Measurements from ENCODE around the gene SPEM1. TPM values are rescaled to one million over a fixed set of nuclear protein-coding genes. Genes with fewer than 3 reads are reported as not detected.

SPEM1 gene
- total RNA-seq, 4 donors from 2014 or later = not detected

GRCh38 chr17:7462474-7463371, 42.6 kb downstream of the SPEM1 start:
- no peaks in the 10 kb centered on the region for H3K27me3 ChIP-seq
- H3K9me3 ChIP-seq = no peaks in the 10 kb centered on the region
- H3K4me3 ChIP-seq = no peak overlapping the region
- H3K27ac ChIP-seq = peak overlapping the region in 1 of 4 donors; percentile 8
- peaks cover 2 to 30% (median 17%) of the 10 kb centered on the region in 3 donors for H3K4me1 ChIP-seq
- no peak for ATAC-seq
- 80 to 90% methylated on average over 8 to 10 of the region's 44 CpGs for WGBS, 2 donors (ENCODE audit: low coverage in 1 of 2)
- H3K36me3 ChIP-seq = peaks cover 0 to 55% of the 10 kb centered on the region in 2 donors
- TF ChIP-seq POLR2A (IDR thresholded peaks at IDR 0.05) (no peak), EP300 (IDR thresholded peaks at IDR 0.05) (no peak)

GRCh38 chr17:7463372-7463846, 43.3 kb downstream of the SPEM1 start:
- Histone ChIP-seq H3K4me1 (peaks cover 2 to 37% (median 17%) of the 10 kb centered on the region in 3 donors), H3K36me3 (peaks cover 0 to 55% of the 10 kb centered on the region in 2 donors), H3K27ac (peak overlapping the region in 1 of 4 donors; percentile 8), H3K27me3 (no peaks in the 10 kb centered on the region), H3K4me3 (no peak overlapping the region), H3K9me3 (no peaks in the 10 kb centered on the region)
- 80 to 95% methylated on average over 4 to 7 of the region's 14 CpGs for WGBS, 2 donors (ENCODE audit: low coverage in 1 of 2)
- TF ChIP-seq POLR2A (IDR thresholded peaks at IDR 0.05) (no peak), CTCF (IDR thresholded peaks at IDR 0.05) (no peak), POLR2AphosphoS5 (IDR thresholded peaks at IDR 0.05) (no peak), EP300 (IDR thresholded peaks at IDR 0.05) (no peak)
- no peak for ATAC-seq

- H3K36me3 ChIP-seq = peaks cover 0 to 55% of the 10 kb centered on the region in 2 donors
- WGBS, 2 donors (ENCODE audit: low coverage in 1 of 2) = no CpG with 5 or more reads among the region's 9 CpGs
- H3K27me3 ChIP-seq = no peaks in the 10 kb centered on the region
- H3K27ac ChIP-seq = no peak overlapping the region
- H3K4me3 ChIP-seq = no peak overlapping the region
- peaks cover 2 to 44% (median 17%) of the 10 kb centered on the region in 3 donors for H3K4me1 ChIP-seq
- no peak for ATAC-seq
- no peak for TF ChIP-seq CTCF (IDR thresholded peaks at IDR 0.05)
- no peak for TF ChIP-seq POLR2A (IDR thresholded peaks at IDR 0.05)
- no peak for TF ChIP-seq POLR2AphosphoS5 (IDR thresholded peaks at IDR 0.05)
- no peak for TF ChIP-seq EP300 (IDR thresholded peaks at IDR 0.05)
- no peaks in the 10 kb centered on the region for H3K9me3 ChIP-seq
Measured at GRCh38 chr17:7464081-7464480, 44.0 kb downstream of the SPEM1 start.

GRCh38 chr17:7465597-7466275, 45.6 kb downstream of the SPEM1 start:
- 92% methylated on average over 19 of the region's 33 CpGs; no CpG with 5 or more reads in 1 of the 2 donors for WGBS, 2 donors (ENCODE audit: low coverage in 1 of 2)
- TF ChIP-seq CTCF (IDR thresholded peaks at IDR 0.05) = no peak
- no peak for ATAC-seq
- Histone ChIP-seq H3K4me1 (peaks cover 2 to 54% (median 17%) of the 10 kb centered on the region in 3 donors), H3K36me3 (peaks cover 0 to 55% of the 10 kb centered on the region in 2 donors), H3K9me3 (no peaks in the 10 kb centered on the region), H3K27ac (peak overlapping the region in 3 of 4 donors; percentile 70 to 74 (median 71)), H3K4me3 (no peak overlapping the region), H3K27me3 (no peaks in the 10 kb centered on the region)

GRCh38 chr17:7466318-7466638, 46.2 kb downstream of the SPEM1 start:
- Histone ChIP-seq H3K27ac (peak overlapping the region; percentile 7 to 74 (median 70)), H3K4me3 (no peak overlapping the region), H3K27me3 (no peaks in the 10 kb centered on the region), H3K4me1 (peaks cover 2 to 60% (median 17%) of the 10 kb centered on the region in 3 donors), H3K9me3 (no peaks in the 10 kb centered on the region), H3K36me3 (peaks cover 0 to 55% of the 10 kb centered on the region in 2 donors)
- 40 to 46% methylated on average over 1 to 2 of the region's 9 CpGs for WGBS, 2 donors (ENCODE audit: low coverage in 1 of 2)
- ATAC-seq = no peak
- TF ChIP-seq POLR2AphosphoS5 (IDR thresholded peaks at IDR 0.05) (no peak), POLR2A (IDR thresholded peaks at IDR 0.05) (no peak), EP300 (IDR thresholded peaks at IDR 0.05) (no peak), CTCF (IDR thresholded peaks at IDR 0.05) (no peak)

Data from gastroesophageal sphincter (tissue), 4 donors.